ENCODE results near the gene ARF1.

ARF1 gene

GRCh38 chr1:228044961-228045360 lies 37.5 kb upstream of the ARF1 start:
- no peak overlapping the region for H3K4me3 ChIP-seq (replicated peaks; ENCODE audit: low read depth, low read length)
- TF ChIP-seq CTCF (IDR thresholded peaks at IDR 0.05; ENCODE audit: low read depth, low read length, missing control alignments) = no peak
- no peak for DNase-seq (ENCODE audit: extremely low read depth, low read depth)

- H3K4me3 ChIP-seq (replicated peaks; ENCODE audit: low read depth, low read length) = no peak overlapping the region
- TF ChIP-seq CTCF (IDR thresholded peaks at IDR 0.05; ENCODE audit: low read depth, low read length, missing control alignments) = no peak
- no peak for DNase-seq (ENCODE audit: extremely low read depth, low read depth)
Observed at GRCh38 chr1:228045405-228045804, 37.1 kb upstream of the ARF1 start.

- DNase-seq (ENCODE audit: extremely low read depth, low read depth) = no peak
- TF ChIP-seq CTCF (IDR thresholded peaks at IDR 0.05; ENCODE audit: low read depth, low read length, missing control alignments) = no peak
- H3K4me3 ChIP-seq (replicated peaks; ENCODE audit: low read depth, low read length) = no peak overlapping the region
Observed at GRCh38 chr1:228045871-228046270, 36.6 kb upstream of the ARF1 start.

- no peak overlapping the region for H3K4me3 ChIP-seq (replicated peaks; ENCODE audit: low read depth, low read length)
Observed at GRCh38 chr1:228046421-228047182, 35.9 kb upstream of the ARF1 start.

GRCh38 chr1:228047183-228047466 lies 35.4 kb upstream of the ARF1 start:
- TF ChIP-seq CTCF (IDR thresholded peaks at IDR 0.05; ENCODE audit: low read depth, low read length, missing control alignments) = no peak
- no peak overlapping the region for H3K4me3 ChIP-seq (replicated peaks; ENCODE audit: low read depth, low read length)
- no peak for DNase-seq (ENCODE audit: extremely low read depth, low read depth)

More at GRCh38 chr1:228046421-228047182, 35.9 kb upstream of the ARF1 start:
- no peak for TF ChIP-seq CTCF (IDR thresholded peaks at IDR 0.05; ENCODE audit: low read depth, low read length, missing control alignments)
- no peak for DNase-seq (ENCODE audit: extremely low read depth, low read depth)

GRCh38 chr1:228048120-228048519 lies 34.4 kb upstream of the ARF1 start:
- H3K4me3 ChIP-seq (replicated peaks; ENCODE audit: low read depth, low read length) = no peak overlapping the region
- no peak for TF ChIP-seq CTCF (IDR thresholded peaks at IDR 0.05; ENCODE audit: low read depth, low read length, missing control alignments)
- DNase-seq (ENCODE audit: extremely low read depth, low read depth) = no peak
